ENCODE results near the gene HES7. TPM values are rescaled to one million over a fixed set of nuclear protein-coding genes. Genes with fewer than 3 reads are reported as not detected.

Gene HES7
- total RNA-seq, 1 donor from 2014 or later, result not detected

DNA sequence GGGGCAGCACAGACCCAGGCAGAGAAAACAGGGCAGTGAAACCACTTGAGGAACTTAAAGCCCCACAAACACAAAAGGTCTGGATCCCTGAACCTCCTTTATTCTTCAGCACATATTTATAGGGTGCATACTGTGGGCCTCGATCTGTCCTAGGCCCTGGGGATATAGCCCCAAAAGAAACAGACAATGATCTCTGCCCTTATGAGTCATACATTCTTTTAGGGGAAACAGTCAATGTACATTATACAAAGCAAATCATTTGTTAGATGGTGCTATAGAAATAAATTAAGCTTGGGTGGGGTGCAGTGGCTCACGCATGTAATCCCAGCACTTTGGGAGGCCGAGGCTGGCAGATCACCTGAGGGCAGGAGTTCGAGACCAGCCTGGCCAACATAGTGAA is 10.0 kb upstream of the HES7 start:
- H3K9me3 Mint-ChIP-seq (ENCODE audit: low read depth), result no peaks in the 10 kb centered on the region
- peaks cover 31% of the 10 kb centered on the region for H3K27me3 Mint-ChIP-seq
- DNase-seq (ENCODE audit: low spot score, unreplicated experiment), result no peak
- no peak overlapping the region for H3K4me3 Mint-ChIP-seq (ENCODE audit: low read depth)
- TF ChIP-seq, protein P1, sequence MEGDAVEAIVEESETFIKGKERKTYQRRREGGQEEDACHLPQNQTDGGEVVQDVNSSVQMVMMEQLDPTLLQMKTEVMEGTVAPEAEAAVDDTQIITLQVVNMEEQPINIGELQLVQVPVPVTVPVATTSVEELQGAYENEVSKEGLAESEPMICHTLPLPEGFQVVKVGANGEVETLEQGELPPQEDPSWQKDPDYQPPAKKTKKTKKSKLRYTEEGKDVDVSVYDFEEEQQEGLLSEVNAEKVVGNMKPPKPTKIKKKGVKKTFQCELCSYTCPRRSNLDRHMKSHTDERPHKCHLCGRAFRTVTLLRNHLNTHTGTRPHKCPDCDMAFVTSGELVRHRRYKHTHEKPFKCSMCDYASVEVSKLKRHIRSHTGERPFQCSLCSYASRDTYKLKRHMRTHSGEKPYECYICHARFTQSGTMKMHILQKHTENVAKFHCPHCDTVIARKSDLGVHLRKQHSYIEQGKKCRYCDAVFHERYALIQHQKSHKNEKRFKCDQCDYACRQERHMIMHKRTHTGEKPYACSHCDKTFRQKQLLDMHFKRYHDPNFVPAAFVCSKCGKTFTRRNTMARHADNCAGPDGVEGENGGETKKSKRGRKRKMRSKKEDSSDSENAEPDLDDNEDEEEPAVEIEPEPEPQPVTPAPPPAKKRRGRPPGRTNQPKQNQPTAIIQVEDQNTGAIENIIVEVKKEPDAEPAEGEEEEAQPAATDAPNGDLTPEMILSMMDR (IDR thresholded peaks at IDR 0.05; ENCODE audit: unreplicated experiment), result no peak
- H3K27ac Mint-ChIP-seq, result no peak overlapping the region
- H3K4me1 Mint-ChIP-seq (ENCODE audit: low read depth), result no peaks in the 10 kb centered on the region
- no peaks in the 10 kb centered on the region for H3K36me3 Mint-ChIP-seq (ENCODE audit: insufficient read depth)

DNA sequence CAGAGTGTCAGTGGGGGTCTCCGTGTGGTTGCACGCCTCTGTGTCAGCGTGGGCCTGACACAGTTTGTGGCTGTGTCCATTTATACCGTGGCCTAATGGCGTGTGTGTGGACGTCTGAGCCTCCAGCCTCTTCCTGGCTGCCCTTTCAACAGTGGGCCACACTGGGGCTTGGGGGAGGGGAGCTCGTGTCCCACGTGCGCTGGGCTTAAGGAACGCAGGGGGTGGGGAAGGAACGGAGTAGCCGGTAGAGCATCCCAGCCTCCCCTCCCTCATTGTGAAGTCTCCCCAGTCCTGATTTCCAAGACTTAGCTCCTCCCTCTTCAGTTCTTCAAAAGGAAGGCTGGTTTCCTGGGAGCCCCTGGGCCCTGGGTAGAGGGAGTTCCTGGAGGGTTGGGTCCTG is 9.5 kb upstream of the HES7 start:
- DNase-seq (ENCODE audit: low spot score, unreplicated experiment), result no peak
- Mint-ChIP-seq H3K36me3 (ENCODE audit: insufficient read depth) (no peaks in the 10 kb centered on the region), H3K4me3 (ENCODE audit: low read depth) (no peak overlapping the region), H3K27ac (no peak overlapping the region), H3K4me1 (ENCODE audit: low read depth) (no peaks in the 10 kb centered on the region), H3K27me3 (peaks cover 34% of the 10 kb centered on the region), H3K9me3 (ENCODE audit: low read depth) (no peaks in the 10 kb centered on the region)
- TF ChIP-seq, protein P1 (IDR thresholded peaks at IDR 0.05; ENCODE audit: unreplicated experiment), result no peak

DNA sequence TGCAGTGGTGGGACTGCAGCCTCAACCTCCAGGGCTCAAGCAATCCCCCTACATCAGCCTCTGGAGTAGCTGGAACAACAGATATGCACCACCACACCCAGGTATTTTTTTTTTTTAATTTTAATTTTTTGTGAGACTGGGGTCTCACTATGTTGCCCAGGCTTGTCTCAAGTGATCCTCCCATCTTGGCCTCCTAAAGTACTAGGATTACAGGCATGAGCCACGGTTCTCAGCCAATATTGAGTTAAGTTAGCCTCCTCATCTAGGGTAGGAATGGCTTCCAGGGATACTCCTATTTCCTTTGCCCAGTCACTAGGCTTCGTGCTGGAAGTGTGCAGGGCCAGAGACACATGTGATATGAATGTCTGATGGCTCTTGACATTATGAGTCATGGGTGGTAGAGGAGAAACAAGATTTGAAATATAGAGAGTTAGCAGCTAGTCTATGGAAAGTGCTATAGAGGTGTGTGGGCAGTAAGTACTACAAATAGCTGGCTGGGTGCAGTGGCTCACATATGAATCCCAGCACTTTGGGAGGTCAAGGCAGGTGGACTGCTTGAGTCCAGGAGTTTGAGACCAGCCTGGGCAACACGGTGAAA is 8.0 kb upstream of the HES7 start:
- no peak overlapping the region for H3K4me3 Mint-ChIP-seq (ENCODE audit: low read depth)
- H3K36me3 Mint-ChIP-seq (ENCODE audit: insufficient read depth), result no peaks in the 10 kb centered on the region
- DNase-seq (ENCODE audit: low spot score, unreplicated experiment), result no peak
- H3K27ac Mint-ChIP-seq, result no peak overlapping the region
- peaks cover 4% of the 10 kb centered on the region for H3K4me1 Mint-ChIP-seq (ENCODE audit: low read depth)
- peaks cover 43% of the 10 kb centered on the region for H3K27me3 Mint-ChIP-seq
- H3K9me3 Mint-ChIP-seq (ENCODE audit: low read depth), result no peaks in the 10 kb centered on the region
- TF ChIP-seq, protein P1 (IDR thresholded peaks at IDR 0.05; ENCODE audit: unreplicated experiment), result no peak

DNA sequence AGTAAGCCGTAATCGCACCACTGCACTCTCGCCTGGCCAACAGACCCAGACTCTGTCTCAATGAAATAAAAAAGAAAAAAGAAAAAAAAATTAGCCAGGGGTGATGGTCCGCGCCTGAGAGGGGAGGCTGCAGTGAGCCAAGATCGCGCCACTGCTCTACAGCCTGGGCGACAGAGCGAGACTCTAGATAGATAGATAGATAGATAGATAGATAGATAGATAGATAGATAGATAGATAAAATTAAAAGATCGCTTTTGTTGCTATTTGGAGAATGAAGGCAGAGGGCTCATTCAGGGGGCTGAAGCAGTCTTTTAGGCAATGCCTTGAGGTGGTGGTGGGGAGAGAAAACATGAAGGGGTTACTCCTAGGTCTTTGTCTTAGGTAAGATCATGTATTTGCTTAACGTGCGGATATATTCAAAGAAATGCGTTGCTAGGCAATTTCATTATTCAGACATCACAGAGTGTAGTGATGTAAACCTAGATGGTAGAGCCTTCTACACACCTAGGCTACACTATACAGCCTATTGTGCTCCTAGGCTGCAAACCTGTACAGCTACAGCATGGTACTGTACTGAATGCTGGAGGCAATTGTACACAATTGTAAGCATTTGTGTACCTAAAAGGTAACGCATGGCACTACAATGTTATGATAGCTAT is 4.3 kb upstream of the HES7 start:
- TF ChIP-seq, protein P1 (IDR thresholded peaks at IDR 0.05; ENCODE audit: unreplicated experiment), result no peak
- Mint-ChIP-seq H3K27ac (no peak overlapping the region), H3K4me1 (ENCODE audit: low read depth) (peaks cover 24% of the 10 kb centered on the region), H3K36me3 (ENCODE audit: insufficient read depth) (no peaks in the 10 kb centered on the region), H3K9me3 (ENCODE audit: low read depth) (no peaks in the 10 kb centered on the region), H3K27me3 (peaks cover 68% of the 10 kb centered on the region), H3K4me3 (ENCODE audit: low read depth) (no peak overlapping the region)
- no peak for DNase-seq (ENCODE audit: low spot score, unreplicated experiment)

DNA sequence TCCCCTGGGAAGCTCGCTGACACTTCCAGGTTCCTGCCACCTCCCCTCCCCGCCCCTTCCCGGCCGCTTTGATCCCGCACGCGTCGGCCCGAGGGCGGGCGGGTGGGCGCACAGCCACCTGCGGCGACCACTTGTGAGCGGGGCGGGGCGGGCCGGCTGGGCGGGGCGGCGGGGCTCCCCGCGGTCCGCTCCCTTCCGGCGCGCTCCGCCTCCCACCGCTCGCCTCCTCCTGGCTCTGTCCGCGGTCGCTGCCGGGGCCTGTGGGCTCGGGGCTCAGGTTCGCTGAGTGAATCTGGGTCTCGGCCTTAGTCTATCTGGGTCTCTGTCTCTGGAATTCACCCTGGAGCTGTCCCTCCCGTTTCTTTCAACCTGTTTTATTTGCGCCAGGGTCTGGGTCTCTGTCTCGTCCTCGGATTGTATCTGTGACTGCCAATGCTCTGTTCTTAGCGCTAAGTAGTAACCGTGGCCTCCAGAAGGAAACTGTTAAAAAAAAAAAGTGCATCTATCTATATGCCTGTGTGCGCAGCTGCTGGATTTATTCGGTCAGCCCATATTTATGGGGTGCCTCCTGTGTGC is 2.7 kb upstream of the HES7 start:
- peaks cover 75% of the 10 kb centered on the region for H3K27me3 Mint-ChIP-seq
- peak overlapping the region; percentile 79 for H3K4me3 Mint-ChIP-seq (ENCODE audit: low read depth)
- peak overlapping the region; percentile 99 for H3K27ac Mint-ChIP-seq
- no peaks in the 10 kb centered on the region for H3K36me3 Mint-ChIP-seq (ENCODE audit: insufficient read depth)
- H3K4me1 Mint-ChIP-seq (ENCODE audit: low read depth), result peaks cover 31% of the 10 kb centered on the region
- no peaks in the 10 kb centered on the region for H3K9me3 Mint-ChIP-seq (ENCODE audit: low read depth)
- TF ChIP-seq, protein P1 (IDR thresholded peaks at IDR 0.05; ENCODE audit: unreplicated experiment), result no peak
- no peak for DNase-seq (ENCODE audit: low spot score, unreplicated experiment)

Data from progenitor cell of endocrine pancreas (in vitro differentiated cells).